Measurements from ENCODE around the gene GRIN3A. TPM values are rescaled to one million over a fixed set of nuclear protein-coding genes. Genes with fewer than 3 reads are reported as not detected.
A peak's percentile ranks its signal among the peaks of the same experiment; 100 is the strongest.

GRIN3A gene
- total RNA-seq, 1 donor from 2014 or later: 0.15 TPM

DNA sequence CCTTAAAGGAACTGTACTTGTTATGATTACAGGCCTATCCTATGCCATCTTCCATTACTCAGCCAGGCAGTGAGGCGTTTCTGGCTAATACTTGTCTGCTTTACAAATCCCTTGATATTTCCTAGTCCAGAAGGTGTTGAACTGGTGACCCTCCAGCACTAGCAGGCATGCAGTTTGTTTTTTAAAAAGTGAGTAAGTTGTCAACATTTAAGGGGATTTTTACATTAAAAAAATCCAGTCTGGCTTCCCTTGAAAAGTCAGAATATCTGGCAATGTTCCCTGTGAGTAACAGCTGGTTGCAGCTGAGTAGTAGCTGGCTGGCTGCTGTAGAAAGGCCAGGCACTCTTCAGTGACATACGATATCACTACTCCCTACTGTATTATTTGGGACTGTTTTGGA, 21.8 kb downstream of the GRIN3A start:
- Mint-ChIP-seq H3K4me1 (ENCODE audit: low read depth, unreplicated experiment) (peaks cover 6% of the 10 kb centered on the region), H3K9me3 (ENCODE audit: unreplicated experiment) (peaks cover 4% of the 10 kb centered on the region), H3K36me3 (ENCODE audit: unreplicated experiment) (no peaks in the 10 kb centered on the region), H3K27me3 (ENCODE audit: unreplicated experiment) (peaks cover 5% of the 10 kb centered on the region), H3K4me3 (ENCODE audit: unreplicated experiment) (no peak overlapping the region), H3K27ac (ENCODE audit: unreplicated experiment) (peak overlapping the region; percentile 14)
- TF ChIP-seq, protein P1, sequence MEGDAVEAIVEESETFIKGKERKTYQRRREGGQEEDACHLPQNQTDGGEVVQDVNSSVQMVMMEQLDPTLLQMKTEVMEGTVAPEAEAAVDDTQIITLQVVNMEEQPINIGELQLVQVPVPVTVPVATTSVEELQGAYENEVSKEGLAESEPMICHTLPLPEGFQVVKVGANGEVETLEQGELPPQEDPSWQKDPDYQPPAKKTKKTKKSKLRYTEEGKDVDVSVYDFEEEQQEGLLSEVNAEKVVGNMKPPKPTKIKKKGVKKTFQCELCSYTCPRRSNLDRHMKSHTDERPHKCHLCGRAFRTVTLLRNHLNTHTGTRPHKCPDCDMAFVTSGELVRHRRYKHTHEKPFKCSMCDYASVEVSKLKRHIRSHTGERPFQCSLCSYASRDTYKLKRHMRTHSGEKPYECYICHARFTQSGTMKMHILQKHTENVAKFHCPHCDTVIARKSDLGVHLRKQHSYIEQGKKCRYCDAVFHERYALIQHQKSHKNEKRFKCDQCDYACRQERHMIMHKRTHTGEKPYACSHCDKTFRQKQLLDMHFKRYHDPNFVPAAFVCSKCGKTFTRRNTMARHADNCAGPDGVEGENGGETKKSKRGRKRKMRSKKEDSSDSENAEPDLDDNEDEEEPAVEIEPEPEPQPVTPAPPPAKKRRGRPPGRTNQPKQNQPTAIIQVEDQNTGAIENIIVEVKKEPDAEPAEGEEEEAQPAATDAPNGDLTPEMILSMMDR (IDR thresholded peaks at IDR 0.05; ENCODE audit: partially characterized antibody, unreplicated experiment): no peak
- peak; percentile 34 for DNase-seq

DNA sequence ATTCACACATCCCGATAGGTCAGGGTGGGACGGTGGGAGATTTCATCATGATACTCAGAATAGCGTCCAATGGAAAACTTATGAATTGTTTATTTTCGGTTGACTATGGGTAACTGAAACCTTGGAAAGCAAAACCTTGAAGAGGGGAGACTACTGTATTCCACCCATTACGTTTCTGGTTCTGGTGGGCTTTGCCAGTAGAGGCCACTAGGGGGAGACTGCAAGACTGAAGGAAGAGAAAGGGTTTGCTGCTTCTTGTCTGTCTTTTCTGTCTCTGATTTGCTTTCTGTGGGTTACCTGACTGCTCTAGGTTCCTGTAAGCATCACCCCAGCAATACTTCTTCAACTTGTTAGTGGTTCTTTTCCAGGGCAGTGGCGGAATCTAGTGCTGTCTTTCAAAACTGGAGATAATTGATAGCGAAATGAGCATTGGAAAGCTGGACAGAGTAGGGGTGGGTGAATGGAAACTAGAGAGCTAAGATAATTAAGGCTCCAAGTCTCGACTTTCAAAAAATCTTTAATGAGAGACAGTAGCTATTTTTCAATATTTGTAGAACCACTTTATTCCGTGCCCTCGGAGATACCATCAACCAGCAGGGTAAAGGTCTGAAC, 27.0 kb downstream of the GRIN3A start:
- H3K27me3 Mint-ChIP-seq (ENCODE audit: unreplicated experiment): peaks cover under 1% of the 10 kb centered on the region
- no peak overlapping the region for H3K27ac Mint-ChIP-seq (ENCODE audit: unreplicated experiment)
- H3K4me1 Mint-ChIP-seq (ENCODE audit: low read depth, unreplicated experiment): peaks cover 5% of the 10 kb centered on the region
- no peaks in the 10 kb centered on the region for H3K9me3 Mint-ChIP-seq (ENCODE audit: unreplicated experiment)
- DNase-seq: peak; percentile 50
- H3K4me3 Mint-ChIP-seq (ENCODE audit: unreplicated experiment): no peak overlapping the region
- H3K36me3 Mint-ChIP-seq (ENCODE audit: unreplicated experiment): no peaks in the 10 kb centered on the region
- TF ChIP-seq, protein P1 (IDR thresholded peaks at IDR 0.05; ENCODE audit: partially characterized antibody, unreplicated experiment): peak; percentile 73

DNA sequence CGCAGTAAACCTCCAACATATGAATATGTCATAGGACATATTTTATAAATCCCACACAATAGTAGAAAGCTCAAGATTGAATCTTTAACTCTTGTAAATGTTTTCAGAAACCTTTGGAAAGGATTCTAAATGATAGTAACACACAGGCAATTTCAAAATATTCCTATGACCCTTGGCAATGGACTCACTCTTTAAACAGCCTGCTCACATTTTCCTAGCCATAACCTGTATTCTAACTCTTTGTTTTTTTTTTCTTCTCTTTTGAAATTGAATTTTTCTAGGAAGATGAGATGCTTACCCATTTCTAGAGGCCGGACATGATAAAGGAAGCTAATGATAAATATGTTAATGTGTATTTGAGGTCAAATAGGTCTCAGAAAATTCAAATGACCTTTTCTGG, 29.6 kb downstream of the GRIN3A start:
- Mint-ChIP-seq H3K4me1 (ENCODE audit: low read depth, unreplicated experiment) (peaks cover 10% of the 10 kb centered on the region), H3K27me3 (ENCODE audit: unreplicated experiment) (no peaks in the 10 kb centered on the region), H3K9me3 (ENCODE audit: unreplicated experiment) (no peaks in the 10 kb centered on the region), H3K4me3 (ENCODE audit: unreplicated experiment) (no peak overlapping the region), H3K36me3 (ENCODE audit: unreplicated experiment) (no peaks in the 10 kb centered on the region), H3K27ac (ENCODE audit: unreplicated experiment) (no peak overlapping the region)
- TF ChIP-seq, protein P1 (IDR thresholded peaks at IDR 0.05; ENCODE audit: partially characterized antibody, unreplicated experiment): no peak
- no peak for DNase-seq

DNA sequence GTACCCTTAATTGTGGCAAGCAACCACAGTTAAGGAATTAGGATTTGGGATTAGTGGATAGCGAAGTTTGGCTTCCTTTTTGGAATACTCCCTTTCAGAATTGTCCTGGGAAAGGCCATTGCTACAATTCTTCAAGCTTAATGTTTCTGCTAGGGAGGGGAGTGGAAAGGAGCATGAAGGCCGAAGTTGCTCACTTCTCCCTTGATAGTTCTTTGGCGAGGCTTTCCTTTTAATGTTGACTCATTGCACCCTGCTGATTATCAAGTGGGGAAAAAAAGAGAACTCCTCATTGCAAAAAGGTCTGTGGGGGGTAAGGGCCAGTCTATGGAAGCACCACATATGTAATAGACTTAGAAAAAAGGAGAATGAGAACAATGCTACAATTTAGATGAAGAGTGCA, 30.7 kb downstream of the GRIN3A start:
- no peak for DNase-seq
- H3K36me3 Mint-ChIP-seq (ENCODE audit: unreplicated experiment): no peaks in the 10 kb centered on the region
- no peaks in the 10 kb centered on the region for H3K9me3 Mint-ChIP-seq (ENCODE audit: unreplicated experiment)
- H3K27me3 Mint-ChIP-seq (ENCODE audit: unreplicated experiment): no peaks in the 10 kb centered on the region
- H3K27ac Mint-ChIP-seq (ENCODE audit: unreplicated experiment): no peak overlapping the region
- peaks cover 10% of the 10 kb centered on the region for H3K4me1 Mint-ChIP-seq (ENCODE audit: low read depth, unreplicated experiment)
- TF ChIP-seq, protein P1 (IDR thresholded peaks at IDR 0.05; ENCODE audit: partially characterized antibody, unreplicated experiment): no peak
- no peak overlapping the region for H3K4me3 Mint-ChIP-seq (ENCODE audit: unreplicated experiment)

DNA sequence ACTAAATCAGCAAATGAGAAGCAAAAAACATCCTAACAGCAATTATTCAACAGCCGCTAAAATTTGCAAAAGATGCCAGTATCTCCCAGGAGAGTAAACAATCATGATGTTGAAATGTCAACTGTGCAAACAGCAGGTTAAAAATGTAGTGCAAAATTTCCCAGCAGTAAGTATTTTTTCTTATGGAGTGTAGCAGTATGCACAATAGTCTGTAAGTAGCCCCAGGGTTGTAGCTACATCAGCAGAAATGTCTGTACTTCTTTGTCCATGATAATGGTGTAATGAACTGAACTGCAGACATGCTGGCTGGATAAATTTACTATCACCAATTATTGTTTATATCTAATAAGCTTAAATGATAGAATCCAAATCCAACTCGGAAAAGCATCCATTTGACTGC, 31.4 kb downstream of the GRIN3A start:
- Mint-ChIP-seq H3K4me1 (ENCODE audit: low read depth, unreplicated experiment) (peaks cover 10% of the 10 kb centered on the region), H3K9me3 (ENCODE audit: unreplicated experiment) (no peaks in the 10 kb centered on the region), H3K4me3 (ENCODE audit: unreplicated experiment) (no peak overlapping the region), H3K36me3 (ENCODE audit: unreplicated experiment) (no peaks in the 10 kb centered on the region), H3K27me3 (ENCODE audit: unreplicated experiment) (no peaks in the 10 kb centered on the region), H3K27ac (ENCODE audit: unreplicated experiment) (no peak overlapping the region)
- TF ChIP-seq, protein P1 (IDR thresholded peaks at IDR 0.05; ENCODE audit: partially characterized antibody, unreplicated experiment): no peak
- no peak for DNase-seq

All from glutamatergic neuron (in vitro differentiated cells).